Smooth muscle cell (in vitro differentiated cells): Measurements from ENCODE around the gene MAPK13. TPM values are rescaled to one million over a fixed set of nuclear protein-coding genes. Genes with fewer than 3 reads are reported as not detected.

Experiments
- DNase-seq: peaks from one replicate; lab custom pipeline; 2025; ENCODE audit not compliant: unreplicated experiment; lab: John Stamatoyannopoulos, UW
- H2AFZ ChIP-seq: fragments of 200-600 bp; sonication (generic); 2 replicates; pipeline ENCODE4 v1.6.0; 2016; ENCODE audit warnings: antibody characterized with exemption, low read depth, mild to moderate bottlenecking
- H3F3A ChIP-seq: fragments of 200-600 bp; sonication (generic); 2 replicates; pipeline ENCODE4 v1.6.0; 2017; ENCODE audit warnings: antibody characterized with exemption, low read depth
- H3K27ac ChIP-seq: fragments of 200-600 bp; sonication (generic); 2 replicates; pipeline ENCODE4 v1.5.1; 2016; ENCODE audit warnings: low read depth, mild to moderate bottlenecking
- H3K27me3 ChIP-seq: fragments of 200-600 bp; sonication (generic); 2 replicates; pipeline ENCODE4 v1.6.1; 2016; ENCODE audit warnings: low read depth, mild to moderate bottlenecking
- H3K36me3 ChIP-seq: fragments of 200-600 bp; sonication (generic); 2 replicates; pipeline ENCODE4 v1.5.1; 2016; ENCODE audit warnings: low read depth
- H3K4me1 ChIP-seq: fragments of 200-600 bp; sonication (generic); 2 replicates; pipeline ENCODE4 v1.5.1; 2016; ENCODE audit warnings: low read depth
- H3K4me2 ChIP-seq: fragments of 200-600 bp; sonication (generic); 2 replicates; pipeline ENCODE4 v1.6.0; 2016; ENCODE audit warnings: mild to moderate bottlenecking
- H3K4me3 ChIP-seq: fragments of 200-600 bp; sonication (generic); 2 replicates; pipeline ENCODE4 v1.5.1; 2016; ENCODE audit warnings: mild to moderate bottlenecking
- H3K79me2 ChIP-seq: fragments of 200-600 bp; sonication (generic); 2 replicates; pipeline ENCODE4 v1.6.0; 2016; ENCODE audit warnings: low read depth, mild to moderate bottlenecking
- H3K9ac ChIP-seq: fragments of 200-600 bp; sonication (generic); 2 replicates; pipeline ENCODE4 v1.6.0; 2016; ENCODE audit warnings: low read depth
- H3K9me3 ChIP-seq: fragments of 200-600 bp; sonication (generic); replicated peaks from 2 replicates; pipeline ENCODE4 v1.5.1; 2016; ENCODE audit warnings: low read depth
- H4K20me1 ChIP-seq: fragments of 200-600 bp; sonication (generic); 2 replicates; pipeline ENCODE4 v1.6.0; 2016; ENCODE audit warnings: low read depth
- CTCF ChIP-seq: fragments of 200-600 bp; sonication (generic); IDR thresholded peaks from 2 replicates; pipeline ENCODE4 v1.5.1; 2017; ENCODE audit warnings: borderline replicate concordance, mild to moderate bottlenecking, antibody characterized with exemption; ENCODE audit not compliant: insufficient read depth, poor library complexity, severe bottlenecking
- WGBS: methylation state at CpG from one replicate; pipeline ENCODE4 v1.1.7; 2016; ENCODE audit warnings: low lambda C conversion rate; 5-methylcytosine and 5-hydroxymethylcytosine counted together
- polyA plus RNA-seq: library from polyadenylated mRNA; unstranded; fragments of >200 nt; fragmentation: Nextera tagmentation; extraction: Ambion mirVana; gene quantifications from 2 replicates; pipeline ENCODE4 v1.2.1, GENCODE V29; 2016
- total RNA-seq: library from RNA; depleted of rRNA; stranded (reverse); fragments of >200 nt; gene quantifications from 2 replicates; pipeline ENCODE4 v1.2.3, GENCODE V29; 2014

MAPK13 gene
- total and polyA plus RNA-seq, 2 experiments from 2014 or later: 8.4 to 11.3 TPM

- TF ChIP-seq CTCF: no peak
- Histone ChIP-seq H3K4me2 (no peak overlapping the region), H3K79me2 (no peaks in the 10 kb centered on the region), H3K36me3 (no peaks in the 10 kb centered on the region), H3K27ac (no peak overlapping the region), H4K20me1 (peaks cover 12% of the 10 kb centered on the region), H3K9ac (no peak overlapping the region), H3K4me3 (no peak overlapping the region), H2AFZ (no peak overlapping the region), H3F3A (peaks cover 9% of the 10 kb centered on the region), H3K27me3 (no peaks in the 10 kb centered on the region), H3K9me3 (no peaks in the 10 kb centered on the region), H3K4me1 (peaks cover 14% of the 10 kb centered on the region)
- no peak for DNase-seq
- 59% methylated on average over 6 of the region's 6 CpGs for WGBS
These were observed 30.3 kb upstream of the MAPK13 start for GRCh38 chr6:36099869-36100483.

- Histone ChIP-seq H3K9me3 (no peaks in the 10 kb centered on the region), H2AFZ (no peak overlapping the region), H3K9ac (no peak overlapping the region), H3K79me2 (no peaks in the 10 kb centered on the region), H3K4me3 (no peak overlapping the region), H3K36me3 (no peaks in the 10 kb centered on the region), H3K27ac (no peak overlapping the region), H3K27me3 (no peaks in the 10 kb centered on the region), H3K4me2 (no peak overlapping the region), H3F3A (peaks cover 9% of the 10 kb centered on the region), H3K4me1 (peaks cover 14% of the 10 kb centered on the region), H4K20me1 (peaks cover 8% of the 10 kb centered on the region)
- DNase-seq: no peak
- TF ChIP-seq CTCF: no peak
- 80% methylated on average over 3 of the region's 3 CpGs for WGBS
These were observed 28.6 kb upstream of the MAPK13 start for GRCh38 chr6:36101691-36102090.

GRCh38 chr6:36102853-36103252, 27.5 kb upstream of the MAPK13 start:
- WGBS: 73% methylated on average over 4 of the region's 4 CpGs
- H3K4me2 ChIP-seq: no peak overlapping the region
- H3K9me3 ChIP-seq: no peaks in the 10 kb centered on the region
- H4K20me1 ChIP-seq: peaks cover 8% of the 10 kb centered on the region
- H3K79me2 ChIP-seq: no peaks in the 10 kb centered on the region
- no peak for TF ChIP-seq CTCF
- no peaks in the 10 kb centered on the region for H3K27me3 ChIP-seq
- peaks cover 14% of the 10 kb centered on the region for H3K4me1 ChIP-seq
- no peak overlapping the region for H3K4me3 ChIP-seq
- no peak overlapping the region for H2AFZ ChIP-seq
- no peak overlapping the region for H3K27ac ChIP-seq
- no peak overlapping the region for H3K9ac ChIP-seq
- no peaks in the 10 kb centered on the region for H3K36me3 ChIP-seq
- H3F3A ChIP-seq: peaks cover 8% of the 10 kb centered on the region
- DNase-seq: no peak

GRCh38 chr6:36104836-36105235, 25.5 kb upstream of the MAPK13 start:
- H3K27ac ChIP-seq: no peak overlapping the region
- H3K27me3 ChIP-seq: no peaks in the 10 kb centered on the region
- no peaks in the 10 kb centered on the region for H3K9me3 ChIP-seq
- H3K9ac ChIP-seq: no peak overlapping the region
- H3K4me3 ChIP-seq: no peak overlapping the region
- no peak overlapping the region for H2AFZ ChIP-seq
- no peaks in the 10 kb centered on the region for H4K20me1 ChIP-seq
- TF ChIP-seq CTCF: no peak
- H3K79me2 ChIP-seq: no peaks in the 10 kb centered on the region
- WGBS: 37% methylated on average over 2 of the region's 2 CpGs
- H3K4me2 ChIP-seq: no peak overlapping the region
- H3K36me3 ChIP-seq: no peaks in the 10 kb centered on the region
- H3F3A ChIP-seq: no peaks in the 10 kb centered on the region
- no peaks in the 10 kb centered on the region for H3K4me1 ChIP-seq
- DNase-seq: no peak
